Osteoblast (primary cell): ENCODE results near the gene AKT1S1. TPM values are rescaled to one million over a fixed set of nuclear protein-coding genes. Genes with fewer than 3 reads are reported as not detected.
"Not testable (repeated sequence)": the region's sequence is repeated elsewhere in the genome, so short reads cannot be mapped to it uniquely, and the experiment has no call there.

ENCODE experiments used
- DNase-seq: peaks from one replicate; pipeline ENCODE4 v3.0.0; 2011; ENCODE audit warnings: low spot score, mixed read lengths; ENCODE audit not compliant: insufficient read length; ENCODE audit errors: missing footprints
- H2AFZ ChIP-seq: 2 replicates; pipeline ENCODE4 v1.6.0; 2011; ENCODE audit warnings: mild to moderate bottlenecking, low read length
- H3K27ac ChIP-seq: 2 replicates; pipeline ENCODE4 v1.5.1; 2011; ENCODE audit warnings: mild to moderate bottlenecking, low read depth, low read length, moderate library complexity
- H3K27me3 ChIP-seq: 2 replicates; pipeline ENCODE4 v1.6.0; 2012; ENCODE audit warnings: mild to moderate bottlenecking, control low read depth, inconsistent platforms, low read length, moderate library complexity; ENCODE audit not compliant: insufficient read depth
- H3K36me3 ChIP-seq: 2 replicates; pipeline ENCODE4 v1.5.1; 2011; ENCODE audit warnings: mild to moderate bottlenecking, low read length, control low read depth, moderate library complexity; ENCODE audit not compliant: insufficient read depth
- H3K4me1 ChIP-seq: 2 replicates; pipeline ENCODE4 v1.5.1; 2011; ENCODE audit warnings: mild to moderate bottlenecking, low read length, control low read depth, moderate library complexity; ENCODE audit not compliant: insufficient read depth
- H3K4me2 ChIP-seq: 2 replicates; pipeline ENCODE4 v1.6.0; 2011; ENCODE audit warnings: mild to moderate bottlenecking, low read length; ENCODE audit not compliant: insufficient read depth
- H3K4me3 ChIP-seq: fragments of 200-600 bp; sonication (generic); 3 replicates; pipeline ENCODE4 v1.5.1; 2012; ENCODE audit warnings: mild to moderate bottlenecking, low read length, inconsistent platforms; ENCODE audit not compliant: insufficient read depth
- H3K79me2 ChIP-seq: 2 replicates; pipeline ENCODE4 v1.6.0; 2012; ENCODE audit warnings: mild to moderate bottlenecking, low read length, control low read depth, inconsistent platforms; ENCODE audit not compliant: insufficient read depth
- H3K9me3 ChIP-seq: 2 replicates; pipeline ENCODE4 v1.5.1; 2011; ENCODE audit warnings: low read depth, low read length, control low read depth
- H4K20me1 ChIP-seq: 2 replicates; pipeline ENCODE4 v1.6.0; 2012; ENCODE audit warnings: mild to moderate bottlenecking, low read length, control low read depth; ENCODE audit not compliant: insufficient read depth
- small RNA-seq: library from RNA; depleted of rRNA; stranded (forward); fragments of <200 nt; gene quantifications from one replicate; pipeline ENCODE3, GENCODE V24; 2012
- total RNA-seq: library from RNA; depleted of rRNA; stranded (reverse); fragments of >200 nt; gene quantifications from 2 replicates; pipeline ENCODE4 v1.2.3, GENCODE V29; 2012
- TF ChIP-seq, protein P1 (sequence below): IDR thresholded peaks from 2 replicates; pipeline ENCODE4 v1.5.1; 2011; ENCODE audit warnings: mild to moderate bottlenecking, low read depth, low read length, moderate library complexity; ENCODE audit errors: extremely low read depth

AKT1S1 gene
- total RNA-seq, 1 donor, result 13.4 TPM

DNA sequence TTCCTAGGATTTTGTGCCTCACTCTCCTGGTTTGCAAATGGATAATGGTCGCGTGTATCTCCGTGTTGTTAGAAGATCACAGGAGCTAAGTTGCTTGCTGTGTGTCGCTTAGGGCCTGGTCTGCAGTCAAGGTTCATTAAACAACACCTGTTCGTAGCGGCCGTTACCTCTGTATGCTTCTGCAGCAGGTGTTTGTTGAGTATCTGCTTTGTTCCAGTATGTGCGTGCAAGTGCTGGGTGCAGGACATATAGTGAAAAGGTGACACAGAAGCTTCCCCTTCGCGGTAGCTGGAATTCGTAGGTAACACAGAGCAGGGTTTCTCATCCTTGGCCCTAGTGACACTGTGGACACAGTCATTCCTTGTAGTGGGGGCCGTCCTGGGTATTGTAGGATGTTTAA is 53.7 kb downstream of the AKT1S1 start:
- Histone ChIP-seq H3K4me2 (no peak overlapping the region), H3K4me1 (no peaks in the 10 kb centered on the region), H3K36me3 (peaks cover 14% of the 10 kb centered on the region), H4K20me1 (peaks cover 32% of the 10 kb centered on the region), H3K79me2 (peaks cover 75% of the 10 kb centered on the region), H2AFZ (no peak overlapping the region), H3K27ac (no peak overlapping the region), H3K27me3 (no peaks in the 10 kb centered on the region), H3K9me3 (no peaks in the 10 kb centered on the region), H3K4me3 (no peak overlapping the region)
- DNase-seq, result peak; percentile 26
- TF ChIP-seq, protein P1, sequence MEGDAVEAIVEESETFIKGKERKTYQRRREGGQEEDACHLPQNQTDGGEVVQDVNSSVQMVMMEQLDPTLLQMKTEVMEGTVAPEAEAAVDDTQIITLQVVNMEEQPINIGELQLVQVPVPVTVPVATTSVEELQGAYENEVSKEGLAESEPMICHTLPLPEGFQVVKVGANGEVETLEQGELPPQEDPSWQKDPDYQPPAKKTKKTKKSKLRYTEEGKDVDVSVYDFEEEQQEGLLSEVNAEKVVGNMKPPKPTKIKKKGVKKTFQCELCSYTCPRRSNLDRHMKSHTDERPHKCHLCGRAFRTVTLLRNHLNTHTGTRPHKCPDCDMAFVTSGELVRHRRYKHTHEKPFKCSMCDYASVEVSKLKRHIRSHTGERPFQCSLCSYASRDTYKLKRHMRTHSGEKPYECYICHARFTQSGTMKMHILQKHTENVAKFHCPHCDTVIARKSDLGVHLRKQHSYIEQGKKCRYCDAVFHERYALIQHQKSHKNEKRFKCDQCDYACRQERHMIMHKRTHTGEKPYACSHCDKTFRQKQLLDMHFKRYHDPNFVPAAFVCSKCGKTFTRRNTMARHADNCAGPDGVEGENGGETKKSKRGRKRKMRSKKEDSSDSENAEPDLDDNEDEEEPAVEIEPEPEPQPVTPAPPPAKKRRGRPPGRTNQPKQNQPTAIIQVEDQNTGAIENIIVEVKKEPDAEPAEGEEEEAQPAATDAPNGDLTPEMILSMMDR, result no peak

GRCh38 chr19:49820125-49820524 is 57.0 kb downstream of the AKT1S1 start:
- TF ChIP-seq, protein P1, result no peak
- H2AFZ ChIP-seq, result no peak overlapping the region
- H3K27me3 ChIP-seq, result no peaks in the 10 kb centered on the region
- peaks cover 4% of the 10 kb centered on the region for H3K4me1 ChIP-seq
- H3K27ac ChIP-seq, result no peak overlapping the region
- no peak for DNase-seq
- H3K36me3 ChIP-seq, result peaks cover 14% of the 10 kb centered on the region
- no peaks in the 10 kb centered on the region for H3K9me3 ChIP-seq
- H3K4me2 ChIP-seq, result no peak overlapping the region
- no peak overlapping the region for H3K4me3 ChIP-seq
- H4K20me1 ChIP-seq, result peaks cover 16% of the 10 kb centered on the region
- H3K79me2 ChIP-seq, result peaks cover 57% of the 10 kb centered on the region

DNA sequence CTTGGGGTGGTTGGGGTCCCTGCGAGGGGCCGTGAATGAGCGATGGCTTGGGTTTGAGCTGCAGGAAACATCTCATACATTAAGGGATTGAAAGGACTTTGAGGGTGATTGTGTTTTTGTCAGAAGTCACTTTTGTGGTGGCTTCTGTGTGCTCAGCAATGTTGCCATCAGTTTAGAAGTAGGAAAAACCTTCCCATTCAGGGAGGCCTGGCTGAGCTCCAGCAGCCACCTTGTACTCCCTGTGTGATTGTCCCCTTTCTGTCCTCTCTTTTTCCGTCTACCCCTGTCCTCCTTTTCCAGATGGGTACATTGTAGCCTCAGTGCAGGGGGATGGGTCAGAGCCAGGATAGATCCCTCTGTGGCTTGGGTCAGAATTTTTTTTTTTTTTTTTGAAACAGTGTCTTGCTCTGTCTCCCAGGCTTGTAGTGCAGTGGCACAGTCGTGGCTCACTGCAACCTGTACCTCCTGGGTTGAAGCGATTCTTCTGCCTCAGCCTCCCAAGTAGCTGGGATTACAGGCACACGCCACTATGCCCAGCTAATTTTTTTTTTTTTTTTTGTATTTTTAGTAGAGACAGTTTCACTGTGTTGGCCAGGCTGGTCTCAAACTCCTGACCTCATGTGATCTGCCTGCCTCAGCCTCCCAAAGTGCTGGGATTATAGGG is 57.6 kb downstream of the AKT1S1 start:
- peaks cover 53% of the 10 kb centered on the region for H3K79me2 ChIP-seq
- H3K4me2 ChIP-seq, result peak overlapping the region; percentile 91
- H2AFZ ChIP-seq, H3K4me1 ChIP-seq, H3K9me3 ChIP-seq, H3K27me3 ChIP-seq, H3K27ac ChIP-seq: not testable (repeated sequence)
- peaks cover 14% of the 10 kb centered on the region for H3K36me3 ChIP-seq
- H4K20me1 ChIP-seq, result peaks cover 11% of the 10 kb centered on the region
- peak; percentile 38 for DNase-seq
- peak overlapping the region; percentile 99 for H3K4me3 ChIP-seq

Small RNA genes lying within 50 kb of the gene (small RNA-seq; reads per million reads assigned to genes)
- not detected for gene MIR4749

Other genes with a start within 250 kb of the AKT1S1 start
- 23.9 and 31.8 TPM in 2 replicates for gene RRAS, start 237.2 kb downstream of the AKT1S1 start, total RNA-seq
- 12.1 and 14.8 TPM in 2 replicates for gene SCAF1, start 235.1 kb downstream of the AKT1S1 start, total RNA-seq
- gene IRF3, start 211.5 kb downstream of the AKT1S1 start, total RNA-seq, result 48.5 and 54.2 TPM in 2 replicates
- 4.4 and 5.1 TPM in 2 replicates for gene BCL2L12, start 211.4 kb downstream of the AKT1S1 start, total RNA-seq
- 199 and 208 TPM in 2 replicates for gene PRMT1, start 200.1 kb downstream of the AKT1S1 start, total RNA-seq
- under 0.01 and 0.29 TPM in 2 replicates for gene ADM5, start 187.8 kb downstream of the AKT1S1 start, total RNA-seq
- gene CPT1C, start 186.2 kb downstream of the AKT1S1 start, total RNA-seq, result 10.9 and 17.0 TPM in 2 replicates
- gene TSKS, start 114.0 kb downstream of the AKT1S1 start, total RNA-seq, result not detected in 2 replicates
- gene AP2A1, start 110.4 kb downstream of the AKT1S1 start, total RNA-seq, result 93.1 and 98.1 TPM in 2 replicates
- gene FUZ, start 64.1 kb downstream of the AKT1S1 start, total RNA-seq, result 18.6 and 29.7 TPM in 2 replicates
- 19.5 and 20.9 TPM in 2 replicates for gene MED25, start 59.1 kb downstream of the AKT1S1 start, total RNA-seq
- 39.4 and 43.3 TPM in 2 replicates for gene PTOV1, start 26.2 kb downstream of the AKT1S1 start, total RNA-seq
- 42.1 and 43.8 TPM in 2 replicates for gene PNKP, start 9.8 kb downstream of the AKT1S1 start, total RNA-seq
- 21.4 and 26.5 TPM in 2 replicates for gene TBC1D17, start 347 bp upstream of the AKT1S1 start, total RNA-seq
- gene IL4I1, start 19.5 kb upstream of the AKT1S1 start, total RNA-seq, result 0.29 and 1.4 TPM in 2 replicates
- gene ATF5, start 51.9 kb upstream of the AKT1S1 start, total RNA-seq, result 6.2 and 8.3 TPM in 2 replicates
- gene NUP62, start 52.1 kb upstream of the AKT1S1 start, total RNA-seq, result 21.2 and 22.8 TPM in 2 replicates
- gene SIGLEC11, start 83.8 kb upstream of the AKT1S1 start, total RNA-seq, result under 0.01 TPM in 1 of 2 replicates, not detected in the other
- gene VRK3, start 148.0 kb upstream of the AKT1S1 start, total RNA-seq, result 24.2 and 30.6 TPM in 2 replicates
- 8.3 and 8.8 TPM in 2 replicates for gene ZNF473, start 148.7 kb upstream of the AKT1S1 start, total RNA-seq